ENCODE measurements around the gene NFE2L2. TPM values are rescaled to one million over a fixed set of nuclear protein-coding genes. Genes with fewer than 3 reads are reported as not detected.

Gene NFE2L2
- total RNA-seq, 3 donors from 2014 or later = 84.3 to 105 (median 99.1) TPM

DNA sequence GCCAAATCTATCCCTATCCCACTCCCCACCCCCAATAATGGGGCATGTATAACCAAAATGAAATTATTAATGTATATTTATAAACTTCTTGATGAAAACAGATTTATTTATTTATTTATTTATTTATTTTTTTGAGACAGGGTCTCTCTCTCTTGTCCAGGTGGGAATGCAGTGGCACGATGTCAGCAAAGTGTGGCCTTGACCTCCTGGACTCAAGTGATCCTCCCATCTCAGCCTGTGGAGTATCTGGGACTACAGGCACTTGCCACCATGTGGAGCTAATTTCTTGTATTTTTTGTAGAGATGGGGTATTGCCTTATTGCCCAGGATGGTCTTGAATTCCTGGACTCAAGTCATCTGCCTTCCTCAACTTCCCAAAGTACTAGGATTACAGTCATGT lies 79.9 kb downstream of the NFE2L2 start:
- Histone ChIP-seq H3K4me3 (no peak overlapping the region), H3K9me3 (no peaks in the 10 kb centered on the region), H3K4me1 (ENCODE audit: low read depth) (peaks cover 10% of the 10 kb centered on the region), H3K36me3 (ENCODE audit: low read depth) (no peaks in the 10 kb centered on the region)
- intact Hi-C loops (cut with DNase I, micrococcal nuclease) = no loop called here
- TF ChIP-seq, protein P1, sequence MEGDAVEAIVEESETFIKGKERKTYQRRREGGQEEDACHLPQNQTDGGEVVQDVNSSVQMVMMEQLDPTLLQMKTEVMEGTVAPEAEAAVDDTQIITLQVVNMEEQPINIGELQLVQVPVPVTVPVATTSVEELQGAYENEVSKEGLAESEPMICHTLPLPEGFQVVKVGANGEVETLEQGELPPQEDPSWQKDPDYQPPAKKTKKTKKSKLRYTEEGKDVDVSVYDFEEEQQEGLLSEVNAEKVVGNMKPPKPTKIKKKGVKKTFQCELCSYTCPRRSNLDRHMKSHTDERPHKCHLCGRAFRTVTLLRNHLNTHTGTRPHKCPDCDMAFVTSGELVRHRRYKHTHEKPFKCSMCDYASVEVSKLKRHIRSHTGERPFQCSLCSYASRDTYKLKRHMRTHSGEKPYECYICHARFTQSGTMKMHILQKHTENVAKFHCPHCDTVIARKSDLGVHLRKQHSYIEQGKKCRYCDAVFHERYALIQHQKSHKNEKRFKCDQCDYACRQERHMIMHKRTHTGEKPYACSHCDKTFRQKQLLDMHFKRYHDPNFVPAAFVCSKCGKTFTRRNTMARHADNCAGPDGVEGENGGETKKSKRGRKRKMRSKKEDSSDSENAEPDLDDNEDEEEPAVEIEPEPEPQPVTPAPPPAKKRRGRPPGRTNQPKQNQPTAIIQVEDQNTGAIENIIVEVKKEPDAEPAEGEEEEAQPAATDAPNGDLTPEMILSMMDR (IDR thresholded peaks at IDR 0.05) = no peak
- DNase-seq (no peak), ATAC-seq (no peak)

DNA sequence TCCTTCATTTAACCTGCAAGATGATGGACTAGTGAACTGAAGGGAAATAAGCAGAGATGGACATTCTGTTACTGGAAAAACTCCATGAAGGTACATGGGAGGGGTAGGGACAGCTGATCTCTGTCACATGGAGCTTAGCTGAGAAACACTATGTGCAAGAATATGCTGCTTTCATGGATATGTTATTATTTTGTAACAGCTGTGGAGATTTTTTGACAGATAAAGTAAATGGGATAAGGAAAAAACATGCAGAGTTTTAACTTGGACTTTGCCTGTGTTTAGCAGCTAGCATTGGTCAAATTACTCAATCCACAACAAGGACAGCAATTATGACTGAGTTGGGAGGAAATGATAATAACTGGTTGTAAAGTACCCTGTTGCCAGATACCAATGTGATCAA lies 80.7 kb downstream of the NFE2L2 start:
- no peaks in the 10 kb centered on the region for H3K36me3 ChIP-seq (ENCODE audit: low read depth)
- H3K4me3 ChIP-seq = no peak overlapping the region
- TF ChIP-seq, protein P1 (IDR thresholded peaks at IDR 0.05) = no peak
- DNase-seq (no peak), ATAC-seq (peak; percentile 37)
- intact Hi-C loops (cut with DNase I, micrococcal nuclease) = no loop called here
- H3K9me3 ChIP-seq = no peaks in the 10 kb centered on the region
- H3K4me1 ChIP-seq (ENCODE audit: low read depth) = peaks cover 10% of the 10 kb centered on the region

Small RNAs within 50 kb of the gene (microRNA-seq; reads per million reads assigned to microRNA genes)
- gene MIR3128 = not detected
- 0.70 reads per million for gene MIR6512

Other genes with a start within 250 kb of the NFE2L2 start
- gene HNRNPA3, start 51.9 kb downstream of the NFE2L2 start, total RNA-seq = 100 to 1,000 TPM; 133 to 169 (median 151) TPM
- 10 to 100 TPM; 43.0 to 58.4 (median 48.7) TPM for gene AGPS, start 128.0 kb upstream of the NFE2L2 start, total RNA-seq

All from mucosa of descending colon (tissue), 3 donors.